Panc1 (cell line): Measurements from ENCODE around the gene SERPINB10. TPM values are rescaled to one million over a fixed set of nuclear protein-coding genes. Genes with fewer than 3 reads are reported as not detected.

ENCODE experiments used
- ATAC-seq: fragments of 200-7000 bp; cut with Tn5 transposase; 2 replicates; pipeline ENCODE4 v1.9.1; 2020; ENCODE audit warnings: mild to moderate bottlenecking, moderate library complexity
- BruUV-seq: library from RNA; stranded (reverse); fragments of 400-500 nt; replicated peaks from 2 replicates; lab custom pipeline; 2021; lab: Mats Ljungman, UMichigan
- CTCF ChIA-PET: fragments of 300-600 bp; sonication (Branson Sonifier 250); formaldehyde crosslinking; loops from one replicate; lab custom pipeline; 2022; ENCODE audit warnings: antibody characterized with exemption; lab: Charles Lee
- POLR2A ChIA-PET: fragments of 300-600 bp; sonication (Branson Sonifier 250); formaldehyde crosslinking; loops from one replicate; lab custom pipeline; 2022; ENCODE audit warnings: antibody characterized with exemption; lab: Charles Lee
- DNase-seq: peaks from one replicate; pipeline ENCODE4 v3.0.0-alpha.2; 2010; ENCODE audit warnings: low read depth, low spot score
- H3K27ac ChIP-seq: 2 replicates; pipeline ENCODE4 v1.5.1; 2011; ENCODE audit warnings: mild to moderate bottlenecking, low read length, inconsistent platforms
- H3K27me3 ChIP-seq: fragments of 200-500 bp; sonication (Bioruptor generic); 2 replicates; pipeline ENCODE4 v1.6.0; 2014; ENCODE audit warnings: low read length, inconsistent platforms; ENCODE audit not compliant: control insufficient read depth, insufficient read depth
- H3K36me3 ChIP-seq: fragments of 200-500 bp; sonication (Bioruptor generic); 2 replicates; pipeline ENCODE4 v1.5.1; 2014; ENCODE audit warnings: inconsistent platforms, mild to moderate bottlenecking, low read length, moderate library complexity; ENCODE audit not compliant: control insufficient read depth, insufficient read depth
- H3K4me1 ChIP-seq: 2 replicates; pipeline ENCODE4 v1.5.1; 2011; ENCODE audit warnings: inconsistent platforms, mild to moderate bottlenecking, low read length, moderate library complexity; ENCODE audit not compliant: control insufficient read depth, insufficient read depth
- H3K4me3 ChIP-seq, 2 experiments: 2 replicates each; pipeline ENCODE4 v1.5.1; 2011 to 2012; ENCODE audit warnings: low read depth in 2 of 2, low read length in 2 of 2, mild to moderate bottlenecking in 2 of 2, inconsistent platforms in 1 of 2, moderate library complexity in 1 of 2
- H3K9me3 ChIP-seq: fragments of 200-500 bp; sonication (Bioruptor generic); 2 replicates; pipeline ENCODE4 v1.5.1; 2014; ENCODE audit warnings: low read depth, mild to moderate bottlenecking, inconsistent platforms, low read length, moderate library complexity; ENCODE audit not compliant: control insufficient read depth, insufficient read depth
- CTCF ChIP-seq: fragments of 450-650 bp; IDR thresholded peaks from 2 replicates; pipeline ENCODE4 v1.5.1; 2017; ENCODE audit warnings: mild to moderate bottlenecking
- POLR2AphosphoS5 ChIP-seq: IDR thresholded peaks from 2 replicates; pipeline ENCODE4 v1.6.1; 2012; ENCODE audit warnings: mild to moderate bottlenecking, low read depth, low read length, moderate library complexity
- REST ChIP-seq, 2 experiments: IDR thresholded peaks; 2 replicates each; pipeline ENCODE4 v1.6.1; 2011 to 2012; ENCODE audit warnings: low read depth in 2 of 2, control low read depth in 1 of 2, low read length in 1 of 2, mild to moderate bottlenecking in 1 of 2, moderate library complexity in 1 of 2; ENCODE audit not compliant: insufficient read depth in 1 of 2
- SIN3A ChIP-seq: IDR thresholded peaks from 2 replicates; pipeline ENCODE4 v1.6.1; 2012; ENCODE audit warnings: low read depth, mild to moderate bottlenecking, low read length, moderate library complexity, borderline replicate concordance; ENCODE audit not compliant: insufficient read depth
- TCF7L2 ChIP-seq: IDR thresholded peaks from 2 replicates; pipeline ENCODE4 v1.6.1; 2011; ENCODE audit warnings: mild to moderate bottlenecking, low read depth, low read length, inconsistent platforms
- in situ Hi-C: cut with HindIII; loops from 2 replicates; pipeline ENCODE4 v1.10.0; 2016; ENCODE audit warnings: low sequenced_read_pairs, low pct_unique_long_range_greater_than_20kb
- intact Hi-C: fragments of 100-400 bp; cut with micrococcal nuclease; formaldehyde crosslinking; loops from one replicate; pipeline ENCODE4 v1.10.0; 2022; ENCODE audit not compliant: unreplicated experiment
- total RNA-seq: library from RNA; stranded (reverse); gene quantifications from one replicate; pipeline ENCODE4 v1.2.1, GENCODE V29; 2021; ENCODE audit not compliant: unreplicated experiment

Gene SERPINB10
- total RNA-seq, 1 experiment from 2014 or later, result not detected

- Histone ChIP-seq H3K4me1 (no peaks in the 10 kb centered on the region), H3K36me3 (no peaks in the 10 kb centered on the region), H3K4me3 (no peak overlapping the region), H3K9me3 (no peaks in the 10 kb centered on the region), H3K27ac (no peak overlapping the region), H3K27me3 (no peaks in the 10 kb centered on the region)
- ATAC-seq (no peak), DNase-seq (no peak)
- TF ChIP-seq CTCF (no peak), REST (IDR thresholded peaks at IDR 0.05; ENCODE audit: insufficient read depth in 1 of 2, low read depth in 2 of 2, low read length in 1 of 2) (no peak), SIN3A (no peak), TCF7L2 (no peak), POLR2AphosphoS5 (no peak)
- ChIA-PET CTCF (no interaction called here), POLR2A (no interaction called here)
- no TSS peak for BruUV-seq
- intact Hi-C loops, result no loop called here
- in situ Hi-C loops, result no loop called here
Observed at GRCh38 chr18:63906056-63906455, 1.7 kb upstream of the SERPINB10 start.

GRCh38 chr18:63908858-63909257 is 1.1 kb downstream of the SERPINB10 start:
- Histone ChIP-seq H3K27me3 (no peaks in the 10 kb centered on the region), H3K9me3 (no peaks in the 10 kb centered on the region), H3K36me3 (no peaks in the 10 kb centered on the region), H3K4me3 (no peak overlapping the region), H3K27ac (no peak overlapping the region), H3K4me1 (no peaks in the 10 kb centered on the region)
- CTCF ChIA-PET, result no interaction called here
- intact Hi-C loops, result no loop called here
- no TSS peak for BruUV-seq
- DNase-seq (no peak), ATAC-seq (no peak)
- TF ChIP-seq SIN3A (no peak), REST (IDR thresholded peaks at IDR 0.05; ENCODE audit: insufficient read depth in 1 of 2, low read depth in 2 of 2, low read length in 1 of 2) (no peak), POLR2AphosphoS5 (no peak), CTCF (no peak), TCF7L2 (no peak)
- POLR2A ChIA-PET, result no interaction called here
- in situ Hi-C loops, result no loop called here
